Lung (tissue), 12 donors: Measurements from ENCODE around the gene SMAP1. TPM values are rescaled to one million over a fixed set of nuclear protein-coding genes. Genes with fewer than 3 reads are reported as not detected.

Source experiments
- ATAC-seq: fragments of 200-7000 bp; cut with Tn5 transposase; one replicate; pipeline ENCODE4 v1.9.1; 2020; ENCODE audit warnings: moderate number of reproducible peaks; ENCODE audit not compliant: insufficient read depth, low FRiP score
- DNase-seq, 3 donors: peaks; one replicate each; pipeline ENCODE4 v3.0.0-alpha.2; 2013 to 2017
- H3K27ac ChIP-seq, 2 donors: one replicate each; pipeline ENCODE4 v1.5.1; 2013; ENCODE audit warnings: mild to moderate bottlenecking in 2 of 2, moderate library complexity in 2 of 2, control low read depth in 1 of 2, inconsistent platforms in 1 of 2, low read depth in 1 of 2, low read length in 1 of 2
- H3K27me3 ChIP-seq, 3 donors: one replicate each; pipeline ENCODE4 v1.5.1; 2013; ENCODE audit warnings: low read length in 2 of 3; ENCODE audit not compliant: control insufficient read depth in 3 of 3, insufficient read depth in 3 of 3
- H3K36me3 ChIP-seq, 4 donors: one replicate each; pipeline ENCODE4 v1.5.1; 2013; ENCODE audit warnings: low read length in 4 of 4, mild to moderate bottlenecking in 1 of 4, moderate library complexity in 1 of 4; ENCODE audit not compliant: control insufficient read depth in 4 of 4, insufficient read depth in 4 of 4
- H3K4me1 ChIP-seq, 5 donors: one replicate each; pipeline ENCODE4 v1.5.1; 2013; ENCODE audit warnings: low read length in 5 of 5, mild to moderate bottlenecking in 2 of 5, moderate library complexity in 1 of 5; ENCODE audit not compliant: control insufficient read depth in 5 of 5, insufficient read depth in 5 of 5
- H3K4me3 ChIP-seq: one replicate; pipeline ENCODE4 v1.5.1; 2013; ENCODE audit warnings: mild to moderate bottlenecking, control low read depth, moderate library complexity
- H3K9ac ChIP-seq, 2 donors: one replicate each; pipeline ENCODE4 v1.5.1; 2013; ENCODE audit warnings: low read length in 2 of 2, control low read depth in 1 of 2; ENCODE audit not compliant: insufficient read depth in 1 of 2
- H3K9me3 ChIP-seq, 4 donors: one replicate each; pipeline ENCODE4 v1.5.1; 2013; ENCODE audit warnings: low read length in 3 of 4, mild to moderate bottlenecking in 1 of 4, moderate library complexity in 1 of 4; ENCODE audit not compliant: control insufficient read depth in 4 of 4, insufficient read depth in 3 of 4
- CTCF ChIP-seq: IDR thresholded peaks from 2 replicates; pipeline ENCODE4 v1.5.1; 2012; ENCODE audit warnings: mild to moderate bottlenecking; ENCODE audit errors: control extremely low read depth, extremely low read depth
- WGBS, 2 donors: extraction: QIAGEN DNeasy Blood & Tissue Kit; methylation state at CpG; one replicate each; pipeline ENCODE4 v1.1.7; 2013; 5-methylcytosine and 5-hydroxymethylcytosine counted together
- polyA plus RNA-seq, 2 donors: library from polyadenylated mRNA; stranded (reverse); fragments of 200-250 nt; gene quantifications; one replicate each; pipeline ENCODE4 v1.2.1, GENCODE V29; 2013
- total RNA-seq, 2 donors: library from RNA; depleted of rRNA in 1 of 2; stranded (reverse); fragments of >200 nt in 1 of 2; gene quantifications; one replicate each; pipeline ENCODE4 v1.2.1, GENCODE V29; 2014 to 2021
- donor health status: control.
- donor health status: control.
- donor health status: Bipolar disorder and iron deficiency.
- donor health status: healthy.
- donor health status: DM: yes; HTN: yes; CAD: no.

SMAP1 gene
- total and polyA plus RNA-seq, 4 donors: 16.5 to 31.8 (median 19.6) TPM

GRCh38 chr6:70668499-70668812 lies 773 bp downstream of the SMAP1 start:
- ATAC-seq (no peak), DNase-seq (no peak)
- H3K4me1 ChIP-seq: peaks cover 4 to 18% (median 6%) of the 10 kb centered on the region in 5 donors
- H3K27me3 ChIP-seq: no peaks in the 10 kb centered on the region
- peak overlapping the region; percentile 92 to 94 for H3K27ac ChIP-seq
- TF ChIP-seq CTCF: no peak
- peak overlapping the region; percentile 68 for H3K4me3 ChIP-seq
- H3K36me3 ChIP-seq: no peaks in the 10 kb centered on the region
- WGBS, 2 donors: 1% methylated on average over 8 of the region's 8 CpGs
- H3K9me3 ChIP-seq: no peaks in the 10 kb centered on the region
- H3K9ac ChIP-seq: peak overlapping the region; percentile 44 to 80

- DNase-seq: no peak
- no peaks in the 10 kb centered on the region for H3K27me3 ChIP-seq
- H3K27ac ChIP-seq: no peak overlapping the region
- 48 to 80% methylated on average over 4 of the region's 4 CpGs for WGBS, 2 donors
- TF ChIP-seq CTCF: no peak
- peaks cover 4 to 18% (median 6%) of the 10 kb centered on the region in 5 donors for H3K4me1 ChIP-seq
- H3K36me3 ChIP-seq: no peaks in the 10 kb centered on the region
- no peaks in the 10 kb centered on the region for H3K9me3 ChIP-seq
- no peak for ATAC-seq
- no peak overlapping the region for H3K9ac ChIP-seq
- H3K4me3 ChIP-seq: no peak overlapping the region
These were observed 1.4 kb downstream of the SMAP1 start for GRCh38 chr6:70669133-70669532.

- H3K36me3 ChIP-seq: no peaks in the 10 kb centered on the region
- H3K27ac ChIP-seq: no peak overlapping the region
- H3K9me3 ChIP-seq: no peaks in the 10 kb centered on the region
- H3K9ac ChIP-seq: no peak overlapping the region
- H3K4me1 ChIP-seq: peaks cover 4 to 13% (median 6%) of the 10 kb centered on the region in 5 donors
- H3K4me3 ChIP-seq: no peak overlapping the region
- ATAC-seq: no peak
- DNase-seq: no peak
- 72% methylated on average over 1 of the region's 1 CpG for WGBS, 2 donors
- TF ChIP-seq CTCF: no peak
- H3K27me3 ChIP-seq: no peaks in the 10 kb centered on the region
These were observed 4.9 kb downstream of the SMAP1 start for GRCh38 chr6:70672549-70672948.

- peaks cover 4 to 13% (median 6%) of the 10 kb centered on the region in 5 donors for H3K4me1 ChIP-seq
- no peak for ATAC-seq
These were observed 5.4 kb downstream of the SMAP1 start for GRCh38 chr6:70673054-70673453.

More at GRCh38 chr6:70673054-70673453, 5.4 kb downstream of the SMAP1 start:
- H3K27ac ChIP-seq: no peak overlapping the region
- no peak overlapping the region for H3K9ac ChIP-seq
- no peaks in the 10 kb centered on the region for H3K27me3 ChIP-seq
- 73 to 85% methylated on average over 2 of the region's 2 CpGs for WGBS, 2 donors
- no peak overlapping the region for H3K4me3 ChIP-seq
- TF ChIP-seq CTCF: no peak
- no peaks in the 10 kb centered on the region for H3K36me3 ChIP-seq
- H3K9me3 ChIP-seq: no peaks in the 10 kb centered on the region
- DNase-seq: no peak
